Mucosa of rectum (tissue), 2 donors: ENCODE results near the gene MYO5C.

ENCODE experiments used
- H3K27ac ChIP-seq, 2 donors: one replicate each; pipeline ENCODE4 v1.7.0; 2013; ENCODE audit warnings: inconsistent platforms in 2 of 2, low read depth in 2 of 2, low read length in 2 of 2
- H3K27me3 ChIP-seq, 2 donors: one replicate each; pipeline ENCODE4 v1.7.0; 2013; ENCODE audit warnings: low read length in 2 of 2; ENCODE audit not compliant: control insufficient read depth in 2 of 2, insufficient read depth in 2 of 2
- H3K36me3 ChIP-seq, 2 donors: one replicate each; pipeline ENCODE4 v1.7.0; 2013; ENCODE audit warnings: low read length in 2 of 2; ENCODE audit not compliant: control insufficient read depth in 2 of 2, insufficient read depth in 2 of 2
- H3K4me1 ChIP-seq, 2 donors: one replicate each; pipeline ENCODE4 v1.7.0; 2013; ENCODE audit warnings: low read length in 2 of 2, mild to moderate bottlenecking in 1 of 2; ENCODE audit not compliant: control insufficient read depth in 2 of 2, insufficient read depth in 2 of 2
- H3K4me3 ChIP-seq, 2 donors: one replicate each; pipeline ENCODE4 v1.7.0; 2013; ENCODE audit warnings: low read length in 2 of 2
- H3K9ac ChIP-seq, 2 donors: one replicate each; pipeline ENCODE4 v1.7.0; 2013; ENCODE audit warnings: low read length in 2 of 2, low read depth in 1 of 2, mild to moderate bottlenecking in 1 of 2
- H3K9me3 ChIP-seq, 2 donors: one replicate each; pipeline ENCODE4 v1.7.0; 2013; ENCODE audit warnings: low read length in 2 of 2; ENCODE audit not compliant: control insufficient read depth in 2 of 2
- donor health status: healthy.
- donor health status: Normal muscosa, but diverticular disease.

MYO5C gene

DNA sequence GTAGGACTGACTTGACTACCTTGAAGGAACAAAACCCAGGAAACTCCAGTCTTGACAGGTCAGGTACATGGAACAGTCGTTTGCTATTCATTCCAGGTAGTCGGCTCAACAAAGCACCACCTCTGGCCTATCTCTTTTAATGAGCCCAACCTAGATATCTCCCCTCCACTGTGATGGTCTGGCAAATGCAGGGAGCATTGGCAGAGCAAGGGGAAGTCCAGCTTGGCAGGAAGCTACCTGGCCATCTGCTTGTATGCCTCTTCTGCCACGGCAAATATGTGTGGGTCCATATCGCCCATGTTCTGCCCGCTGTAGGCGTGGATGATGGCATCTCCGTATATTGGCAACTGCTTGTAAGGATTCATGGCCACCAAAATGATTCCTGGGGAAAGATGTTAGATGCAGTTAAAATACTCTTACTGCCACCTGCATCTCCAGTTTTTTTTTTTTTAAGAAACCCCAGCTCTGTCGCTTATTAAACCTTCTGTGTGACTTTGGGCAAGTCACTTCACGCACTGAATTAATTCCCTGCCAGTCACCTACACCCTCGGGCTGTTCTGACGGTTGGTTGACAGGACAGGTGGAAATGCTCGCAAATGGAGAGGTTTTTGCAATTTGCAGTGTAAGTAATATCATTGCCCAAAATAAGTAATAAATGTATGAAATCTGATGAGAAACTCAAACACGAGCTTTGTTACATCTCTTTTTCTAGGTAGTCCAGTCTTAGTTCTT is 16.8 kb downstream of the MYO5C start:
- no peaks in the 10 kb centered on the region for H3K27me3 ChIP-seq
- no peak overlapping the region for H3K9ac ChIP-seq
- H3K4me1 ChIP-seq, result no peaks in the 10 kb centered on the region
- H3K27ac ChIP-seq, result no peak overlapping the region
- H3K36me3 ChIP-seq, result peaks cover 55 to 58% of the 10 kb centered on the region in 2 donors
- H3K4me3 ChIP-seq, result no peak overlapping the region
- no peaks in the 10 kb centered on the region for H3K9me3 ChIP-seq

DNA sequence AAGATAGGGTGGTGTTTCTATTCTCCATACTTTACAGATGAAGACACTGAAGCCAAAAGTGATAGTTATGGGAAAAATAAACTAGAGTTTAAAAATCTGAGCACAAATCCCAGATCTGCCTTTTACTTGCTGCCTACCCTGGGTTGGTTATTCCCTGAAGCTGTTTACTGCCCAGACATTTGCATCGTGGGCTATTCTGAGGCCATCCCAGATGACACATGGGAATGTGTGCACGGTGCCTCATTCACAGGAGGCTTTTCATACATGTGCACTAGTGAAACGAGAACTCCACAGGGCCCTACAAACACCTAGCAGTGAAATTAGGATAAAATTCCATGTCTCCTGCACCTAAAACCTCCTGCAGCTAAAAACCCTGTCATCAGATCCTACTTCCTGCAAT is 17.5 kb downstream of the MYO5C start:
- H3K9me3 ChIP-seq, result no peaks in the 10 kb centered on the region
- no peak overlapping the region for H3K27ac ChIP-seq
- H3K4me1 ChIP-seq, result no peaks in the 10 kb centered on the region
- no peak overlapping the region for H3K4me3 ChIP-seq
- no peak overlapping the region for H3K9ac ChIP-seq
- no peaks in the 10 kb centered on the region for H3K27me3 ChIP-seq
- peaks cover 59 to 63% of the 10 kb centered on the region in 2 donors for H3K36me3 ChIP-seq

DNA sequence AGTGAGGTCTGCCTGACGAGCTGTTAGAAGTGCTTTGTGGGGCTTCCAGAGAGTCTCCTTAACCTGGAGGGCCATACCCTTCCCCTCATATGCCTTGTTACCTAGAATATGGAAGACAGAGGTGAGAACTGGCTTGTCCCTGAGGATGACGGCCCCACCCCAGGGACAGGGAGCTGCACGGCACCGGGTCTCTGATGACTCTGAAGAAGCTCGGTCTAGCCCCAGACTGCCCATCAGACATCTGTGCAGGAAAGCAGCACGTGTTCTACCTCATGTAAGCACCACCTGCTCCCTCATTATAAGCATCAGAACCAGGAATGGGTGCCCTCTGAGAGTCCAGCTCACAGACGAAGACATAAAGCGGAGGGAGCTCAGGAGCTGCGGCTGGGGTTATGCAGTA is 18.0 kb downstream of the MYO5C start:
- no peak overlapping the region for H3K9ac ChIP-seq
- H3K27me3 ChIP-seq, result no peaks in the 10 kb centered on the region
- H3K27ac ChIP-seq, result no peak overlapping the region

DNA sequence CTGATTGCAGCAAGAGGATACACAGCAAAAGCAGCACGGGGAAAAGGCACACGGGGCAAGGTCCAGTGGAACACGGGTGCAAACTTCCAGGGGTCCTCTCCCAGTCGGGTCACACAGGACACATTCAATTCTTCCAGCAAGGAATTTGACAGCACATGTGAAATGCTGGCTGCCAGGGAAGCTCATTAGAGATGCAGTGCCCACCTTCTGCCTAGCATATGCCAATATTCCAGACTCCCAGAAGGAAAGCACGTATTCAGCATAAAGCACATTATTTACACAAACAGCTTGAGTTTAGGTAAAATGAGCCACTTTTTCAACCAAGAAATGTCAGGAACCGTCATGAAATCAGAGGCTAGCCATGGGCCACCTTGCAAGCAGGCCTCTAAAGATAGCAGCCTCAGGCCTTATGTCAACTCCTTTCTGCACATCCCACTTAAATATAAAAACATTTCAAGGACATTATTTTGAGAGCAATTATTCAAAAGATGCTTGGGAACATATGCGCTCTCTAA is 19.3 kb downstream of the MYO5C start:
- Histone ChIP-seq H3K9ac (no peak overlapping the region), H3K4me3 (no peak overlapping the region), H3K4me1 (no peaks in the 10 kb centered on the region), H3K36me3 (peaks cover 58 to 64% of the 10 kb centered on the region in 2 donors), H3K9me3 (no peaks in the 10 kb centered on the region), H3K27ac (no peak overlapping the region), H3K27me3 (no peaks in the 10 kb centered on the region)

More for the DNA sequence above, 18.0 kb downstream of the MYO5C start:
- Histone ChIP-seq H3K4me3 (no peak overlapping the region), H3K9me3 (no peaks in the 10 kb centered on the region), H3K36me3 (peaks cover 58 to 65% of the 10 kb centered on the region in 2 donors), H3K4me1 (no peaks in the 10 kb centered on the region)

GRCh38 chr15:52263563-52264282 is 31.9 kb downstream of the MYO5C start:
- no peaks in the 10 kb centered on the region for H3K9me3 ChIP-seq
- no peak overlapping the region for H3K27ac ChIP-seq
- no peak overlapping the region for H3K9ac ChIP-seq
- H3K27me3 ChIP-seq, result no peaks in the 10 kb centered on the region
- H3K4me1 ChIP-seq, result peaks cover 3 to 5% of the 10 kb centered on the region in 2 donors
- peaks cover 43 to 47% of the 10 kb centered on the region in 2 donors for H3K36me3 ChIP-seq
- H3K4me3 ChIP-seq, result no peak overlapping the region

GRCh38 chr15:52262364-52262763 is 33.2 kb downstream of the MYO5C start:
- Histone ChIP-seq H3K9me3 (no peaks in the 10 kb centered on the region), H3K27ac (peak overlapping the region; percentile 18 to 49), H3K4me1 (peaks cover 3 to 5% of the 10 kb centered on the region in 2 donors), H3K27me3 (no peaks in the 10 kb centered on the region), H3K9ac (no peak overlapping the region), H3K36me3 (peaks cover 38 to 40% of the 10 kb centered on the region in 2 donors), H3K4me3 (no peak overlapping the region)

DNA sequence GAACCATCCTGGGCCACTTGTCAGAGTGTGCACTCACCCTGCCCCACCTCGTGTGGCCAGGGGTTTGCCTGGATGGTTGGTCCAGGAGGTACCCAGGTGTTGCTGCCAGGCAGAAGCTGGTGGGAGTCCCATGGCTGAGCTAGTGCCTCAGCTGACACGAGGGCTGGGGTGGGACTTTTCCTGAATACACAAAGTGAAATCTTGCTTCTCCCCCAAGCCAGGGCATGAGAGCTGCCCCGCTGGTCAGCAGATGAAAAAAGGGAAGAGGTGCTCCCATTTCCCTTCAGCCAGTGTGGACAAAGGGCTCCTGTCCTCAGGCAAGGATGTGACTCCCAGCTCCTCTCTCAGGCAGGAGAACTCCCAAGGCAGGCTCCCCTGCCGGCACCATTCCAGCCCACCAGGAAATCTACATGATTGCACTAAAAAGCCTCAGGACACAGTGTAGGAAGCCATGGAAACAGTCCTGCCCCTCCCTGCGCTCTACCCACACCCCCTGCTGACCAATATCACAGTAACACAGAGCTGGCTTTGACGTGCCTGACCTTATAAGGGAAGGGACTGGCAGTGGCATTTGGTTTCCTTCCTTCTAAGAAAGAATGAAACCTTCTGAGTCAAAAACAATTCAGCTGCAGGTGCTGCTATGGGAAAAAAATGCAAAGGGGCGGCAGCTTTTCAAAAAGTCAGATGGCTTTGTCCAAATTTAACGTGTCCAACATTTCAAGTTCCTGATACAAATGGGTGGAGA is 33.9 kb downstream of the MYO5C start:
- Histone ChIP-seq H3K9me3 (no peaks in the 10 kb centered on the region), H3K36me3 (peaks cover 35% of the 10 kb centered on the region in 2 donors), H3K27me3 (no peaks in the 10 kb centered on the region), H3K4me1 (peaks cover 3 to 5% of the 10 kb centered on the region in 2 donors), H3K9ac (no peak overlapping the region), H3K27ac (peak overlapping the region; percentile 32 to 68), H3K4me3 (peak overlapping the region in 1 of 2 donors; percentile 20)

GRCh38 chr15:52261026-52261425 is 34.6 kb downstream of the MYO5C start:
- Histone ChIP-seq H3K36me3 (peaks cover 32 to 33% of the 10 kb centered on the region in 2 donors), H3K4me1 (peaks cover 3 to 5% of the 10 kb centered on the region in 2 donors), H3K27me3 (no peaks in the 10 kb centered on the region), H3K9ac (no peak overlapping the region), H3K9me3 (no peaks in the 10 kb centered on the region), H3K27ac (peak overlapping the region in 1 of 2 donors; percentile 68), H3K4me3 (no peak overlapping the region)

GRCh38 chr15:52259503-52259902 is 36.1 kb downstream of the MYO5C start:
- H3K27ac ChIP-seq, result no peak overlapping the region
- peaks cover 33 to 40% of the 10 kb centered on the region in 2 donors for H3K36me3 ChIP-seq
- no peak overlapping the region for H3K4me3 ChIP-seq
- H3K27me3 ChIP-seq, result no peaks in the 10 kb centered on the region
- H3K9ac ChIP-seq, result no peak overlapping the region
- no peaks in the 10 kb centered on the region for H3K9me3 ChIP-seq
- peaks cover 3 to 5% of the 10 kb centered on the region in 2 donors for H3K4me1 ChIP-seq
